GM18526 (cell line): Measurements from ENCODE around the gene PEX14.

ENCODE experiments used
- POLR2A ChIP-seq: IDR thresholded peaks from 3 replicates; pipeline ENCODE4 v1.6.1; 2011; ENCODE audit not compliant: insufficient read length; ENCODE audit errors: extremely low read depth

The PEX14 gene

GRCh38 chr1:10578070-10578469, 103.3 kb downstream of the PEX14 start:
- TF ChIP-seq POLR2A = no peak

- TF ChIP-seq POLR2A = no peak
Measured at GRCh38 chr1:10583641-10584040, 108.9 kb downstream of the PEX14 start.

GRCh38 chr1:10585242-10585641, 110.5 kb downstream of the PEX14 start:
- TF ChIP-seq POLR2A = no peak

DNA sequence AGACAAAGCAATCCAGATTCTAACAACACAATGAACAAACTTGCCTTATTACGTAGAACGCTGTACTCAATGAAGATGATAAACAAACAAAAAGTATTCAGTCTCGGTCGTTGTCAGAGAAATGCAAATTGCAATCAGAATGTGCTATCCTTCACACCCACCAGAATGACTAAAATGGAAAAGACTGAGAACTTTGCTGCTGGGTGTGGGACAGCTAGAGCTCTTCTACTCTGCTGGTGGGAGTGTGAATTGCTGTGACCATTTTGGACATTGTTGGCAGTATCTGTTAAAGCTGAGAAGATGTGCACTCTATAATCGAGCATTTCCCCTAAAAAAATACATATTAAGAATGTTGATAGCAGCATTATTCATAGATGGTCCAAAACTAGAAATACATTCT, 111.4 kb downstream of the PEX14 start:
- TF ChIP-seq POLR2A = no peak

- no peak for TF ChIP-seq POLR2A
Measured at GRCh38 chr1:10588640-10589039, 113.9 kb downstream of the PEX14 start.

GRCh38 chr1:10589074-10589473, 114.3 kb downstream of the PEX14 start:
- no peak for TF ChIP-seq POLR2A

DNA sequence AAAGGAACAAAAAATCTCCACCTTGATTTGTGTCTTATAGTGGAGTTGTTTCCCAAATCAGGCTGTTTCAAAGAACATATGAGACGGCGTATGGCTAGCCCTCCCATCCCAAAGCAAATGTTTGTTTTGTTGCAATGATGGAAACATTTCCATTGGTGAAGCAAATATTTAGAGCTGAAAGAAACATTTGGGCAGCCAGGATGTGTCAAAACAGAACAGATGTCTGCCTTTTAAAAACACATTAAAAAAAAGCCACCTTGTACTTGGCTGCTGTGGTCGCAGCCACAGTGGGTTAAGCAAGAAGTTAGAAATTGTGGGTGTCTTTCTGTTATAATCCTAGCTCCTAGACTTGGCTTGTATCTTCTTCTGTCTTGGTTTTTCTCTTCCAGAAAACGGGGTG, 116.3 kb downstream of the PEX14 start:
- no peak for TF ChIP-seq POLR2A

DNA sequence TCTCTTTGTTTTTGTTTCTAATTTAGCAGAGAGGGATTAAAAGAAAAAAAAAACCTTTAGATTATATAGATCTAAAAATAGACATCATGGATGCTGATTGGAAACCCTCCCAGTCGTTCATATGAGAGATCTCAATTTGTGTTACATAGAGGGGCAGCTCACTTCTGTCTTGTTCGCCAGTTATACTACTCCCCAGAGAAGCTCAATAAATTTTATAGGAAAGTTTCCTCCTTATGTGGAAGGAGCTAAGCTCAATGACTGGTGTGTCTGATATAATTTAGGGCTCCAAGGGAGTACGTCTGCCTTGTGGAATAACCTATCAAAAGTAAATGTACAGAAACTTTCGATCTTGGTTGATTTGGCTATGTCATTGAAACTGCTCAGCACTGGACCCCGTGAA, 117.6 kb downstream of the PEX14 start:
- TF ChIP-seq POLR2A = no peak

DNA sequence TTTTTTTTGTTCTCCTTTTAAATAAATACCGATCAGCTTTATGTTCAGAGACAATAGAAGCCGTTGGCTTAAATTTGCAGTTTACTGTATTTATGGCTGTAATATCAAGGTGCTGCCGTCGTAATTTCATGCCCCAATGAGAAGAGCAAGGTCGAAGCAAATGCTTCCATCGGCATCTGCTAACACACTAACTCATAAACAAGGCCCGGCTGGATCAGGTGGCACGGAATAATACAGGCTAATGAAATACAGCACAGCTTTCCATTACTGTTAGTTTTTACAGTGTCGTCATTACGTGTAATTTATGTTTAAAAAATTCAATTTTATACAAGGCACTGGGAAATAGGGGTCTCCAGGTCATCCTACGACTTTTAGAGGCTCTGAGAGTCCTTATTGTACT, 119.0 kb downstream of the PEX14 start:
- TF ChIP-seq POLR2A = no peak

GRCh38 chr1:10594595-10595223, 120.0 kb downstream of the PEX14 start:
- no peak for TF ChIP-seq POLR2A

GRCh38 chr1:10596780-10597179, 122.0 kb downstream of the PEX14 start:
- TF ChIP-seq POLR2A = no peak

- no peak for TF ChIP-seq POLR2A
Measured at GRCh38 chr1:10597492-10598388, 123.0 kb downstream of the PEX14 start.

GRCh38 chr1:10598389-10598702, 123.6 kb downstream of the PEX14 start:
- TF ChIP-seq POLR2A = no peak

- no peak for TF ChIP-seq POLR2A
Measured at GRCh38 chr1:10599194-10599861, 124.6 kb downstream of the PEX14 start.

DNA sequence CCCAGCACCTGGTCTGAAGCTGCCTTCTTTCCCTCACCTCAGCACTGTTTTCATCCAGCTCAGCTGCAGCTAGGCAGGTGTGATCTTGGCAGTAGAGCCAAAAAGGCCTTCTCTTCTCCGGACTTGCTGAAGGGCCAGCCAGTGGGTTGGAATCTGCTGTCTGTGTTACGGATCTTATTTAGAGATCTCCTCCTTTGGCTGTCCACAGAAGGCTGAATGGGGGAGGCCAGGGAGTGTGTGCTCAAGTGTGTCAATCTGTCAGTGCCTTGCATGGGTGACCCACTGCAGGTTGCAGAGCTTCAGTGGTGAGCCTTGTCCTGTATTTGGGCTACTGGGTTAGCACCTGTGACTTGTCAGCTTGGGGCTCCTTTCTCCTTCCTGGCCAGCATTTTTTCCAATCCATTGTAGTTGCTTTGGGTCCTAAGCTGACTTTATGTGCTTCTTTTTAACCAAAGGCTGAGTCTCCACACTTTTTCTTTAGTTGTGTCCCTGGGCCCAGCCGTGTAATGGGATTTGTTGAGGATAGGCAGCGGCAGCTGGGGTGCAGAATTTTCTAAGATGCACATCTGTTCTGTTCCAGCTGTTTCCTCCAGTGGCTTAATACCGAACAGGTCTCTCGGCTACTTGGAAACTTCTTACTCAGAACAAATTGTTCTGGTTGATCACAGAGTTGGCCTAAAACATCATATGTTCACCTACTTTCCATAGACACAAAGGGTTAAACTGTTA, 126.8 kb downstream of the PEX14 start:
- TF ChIP-seq POLR2A = no peak
